HFF-Myc (cell line): ENCODE measurements around the gene NUP50.

Experiments used
- DNase-seq: peaks from one replicate; pipeline ENCODE4 v3.0.0-alpha.2; 2011; ENCODE audit warnings: low read depth; ENCODE audit errors: extremely low read depth
- H3K4me3 ChIP-seq: replicated peaks from 2 replicates; pipeline ENCODE4 v1.5.1; 2011; ENCODE audit warnings: low read depth, mild to moderate bottlenecking, control low read depth, low read length
- CTCF ChIP-seq: IDR thresholded peaks from 2 replicates; pipeline ENCODE4 v1.5.1; 2012; ENCODE audit warnings: mild to moderate bottlenecking, low read depth, low read length, control low read depth; ENCODE audit errors: missing control alignments

NUP50 gene

DNA sequence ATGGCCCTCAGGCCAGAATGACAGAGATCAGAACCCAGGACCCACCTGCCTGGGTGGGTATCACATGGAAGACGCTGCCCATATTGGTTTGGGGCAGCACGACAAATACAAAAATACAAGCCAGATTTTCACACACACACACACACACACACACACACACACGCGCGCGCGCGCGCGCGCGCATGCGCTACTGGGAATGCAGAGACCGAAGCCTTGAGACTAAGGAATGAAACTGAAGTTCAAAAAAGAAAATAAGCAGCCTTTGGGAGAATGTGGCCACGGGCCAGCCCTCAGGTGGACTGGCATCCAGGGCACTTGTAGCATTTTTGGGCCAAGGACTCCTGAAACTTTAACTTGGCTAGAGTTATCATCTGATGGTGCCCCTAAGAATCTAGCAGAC, 21.3 kb upstream of the NUP50 start:
- TF ChIP-seq CTCF: no peak
- no peak for DNase-seq
- no peak overlapping the region for H3K4me3 ChIP-seq

GRCh38 chr22:45144916-45145315, 18.8 kb upstream of the NUP50 start:
- H3K4me3 ChIP-seq: no peak overlapping the region
- DNase-seq: no peak
- no peak for TF ChIP-seq CTCF

DNA sequence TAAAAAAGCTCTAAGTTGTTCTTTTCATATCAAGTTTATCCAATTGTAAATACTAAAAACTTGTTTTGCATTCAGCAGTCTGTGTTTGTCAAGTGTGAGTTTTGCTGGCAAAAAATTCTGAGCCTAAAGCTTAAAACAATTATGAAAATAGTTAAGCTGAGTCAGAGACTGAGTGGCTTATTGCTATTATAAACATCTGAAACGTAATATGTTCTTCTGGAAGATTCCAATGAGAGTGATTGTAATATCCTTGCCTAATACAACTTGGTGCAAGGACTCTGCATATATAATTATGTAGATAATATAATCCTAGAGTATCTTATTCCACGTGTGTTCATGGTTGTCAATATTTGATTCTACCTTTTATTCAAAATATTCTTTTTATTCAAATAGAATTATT, 14.1 kb upstream of the NUP50 start:
- no peak for TF ChIP-seq CTCF
- H3K4me3 ChIP-seq: no peak overlapping the region
- no peak for DNase-seq

DNA sequence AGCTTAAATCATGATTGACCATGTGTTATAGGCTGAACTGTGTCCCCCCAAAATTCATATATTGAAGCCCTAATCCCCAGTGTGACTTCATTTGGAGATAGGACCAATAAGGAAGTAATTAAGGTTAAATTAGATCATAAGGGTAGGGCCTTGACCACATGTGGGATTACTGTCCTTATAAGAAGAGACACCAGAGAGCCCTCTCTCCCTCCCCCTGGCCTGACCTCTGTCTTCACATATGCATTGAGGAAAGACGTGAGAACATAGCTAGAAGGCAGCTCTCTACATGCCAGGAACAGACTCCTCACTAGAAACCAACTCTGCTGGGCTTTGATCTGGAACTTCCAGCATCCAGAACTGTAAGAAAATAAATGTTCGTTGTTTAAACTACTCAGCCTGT, 13.6 kb upstream of the NUP50 start:
- TF ChIP-seq CTCF: no peak
- DNase-seq: no peak
- no peak overlapping the region for H3K4me3 ChIP-seq

- no peak overlapping the region for H3K4me3 ChIP-seq
- DNase-seq: no peak
- TF ChIP-seq CTCF: no peak
Measured at GRCh38 chr22:45151503-45151902, 12.2 kb upstream of the NUP50 start.

GRCh38 chr22:45154383-45154782, 9.3 kb upstream of the NUP50 start:
- no peak overlapping the region for H3K4me3 ChIP-seq
- DNase-seq: no peak
- TF ChIP-seq CTCF: no peak

GRCh38 chr22:45155050-45155840, 8.5 kb upstream of the NUP50 start:
- no peak for DNase-seq
- no peak overlapping the region for H3K4me3 ChIP-seq

More at GRCh38 chr22:45155050-45155840, 8.5 kb upstream of the NUP50 start:
- TF ChIP-seq CTCF: no peak
